NCI-H187 (cell line): ENCODE data around the gene CAPN10.
"Not testable (repeated sequence)": the region's sequence is repeated elsewhere in the genome, so short reads cannot be mapped to it uniquely, and the experiment has no call there.

Experiments
- DNase-seq, 2 experiments: peaks; one replicate each; lab custom pipeline; 2025; lab: John Stamatoyannopoulos, UW

Gene CAPN10, protein sequence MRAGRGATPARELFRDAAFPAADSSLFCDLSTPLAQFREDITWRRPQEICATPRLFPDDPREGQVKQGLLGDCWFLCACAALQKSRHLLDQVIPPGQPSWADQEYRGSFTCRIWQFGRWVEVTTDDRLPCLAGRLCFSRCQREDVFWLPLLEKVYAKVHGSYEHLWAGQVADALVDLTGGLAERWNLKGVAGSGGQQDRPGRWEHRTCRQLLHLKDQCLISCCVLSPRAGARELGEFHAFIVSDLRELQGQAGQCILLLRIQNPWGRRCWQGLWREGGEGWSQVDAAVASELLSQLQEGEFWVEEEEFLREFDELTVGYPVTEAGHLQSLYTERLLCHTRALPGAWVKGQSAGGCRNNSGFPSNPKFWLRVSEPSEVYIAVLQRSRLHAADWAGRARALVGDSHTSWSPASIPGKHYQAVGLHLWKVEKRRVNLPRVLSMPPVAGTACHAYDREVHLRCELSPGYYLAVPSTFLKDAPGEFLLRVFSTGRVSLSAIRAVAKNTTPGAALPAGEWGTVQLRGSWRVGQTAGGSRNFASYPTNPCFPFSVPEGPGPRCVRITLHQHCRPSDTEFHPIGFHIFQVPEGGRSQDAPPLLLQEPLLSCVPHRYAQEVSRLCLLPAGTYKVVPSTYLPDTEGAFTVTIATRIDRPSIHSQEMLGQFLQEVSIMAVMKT

GRCh38 chr2:240586198-240586918, at the start of gene CAPN10:
CAPN10 (plus strand) TSS chr2:240586734; CDS start chr2:240586912, 178 bp downstream.
- peak; percentile 64 to 84 for DNase-seq

DNA sequence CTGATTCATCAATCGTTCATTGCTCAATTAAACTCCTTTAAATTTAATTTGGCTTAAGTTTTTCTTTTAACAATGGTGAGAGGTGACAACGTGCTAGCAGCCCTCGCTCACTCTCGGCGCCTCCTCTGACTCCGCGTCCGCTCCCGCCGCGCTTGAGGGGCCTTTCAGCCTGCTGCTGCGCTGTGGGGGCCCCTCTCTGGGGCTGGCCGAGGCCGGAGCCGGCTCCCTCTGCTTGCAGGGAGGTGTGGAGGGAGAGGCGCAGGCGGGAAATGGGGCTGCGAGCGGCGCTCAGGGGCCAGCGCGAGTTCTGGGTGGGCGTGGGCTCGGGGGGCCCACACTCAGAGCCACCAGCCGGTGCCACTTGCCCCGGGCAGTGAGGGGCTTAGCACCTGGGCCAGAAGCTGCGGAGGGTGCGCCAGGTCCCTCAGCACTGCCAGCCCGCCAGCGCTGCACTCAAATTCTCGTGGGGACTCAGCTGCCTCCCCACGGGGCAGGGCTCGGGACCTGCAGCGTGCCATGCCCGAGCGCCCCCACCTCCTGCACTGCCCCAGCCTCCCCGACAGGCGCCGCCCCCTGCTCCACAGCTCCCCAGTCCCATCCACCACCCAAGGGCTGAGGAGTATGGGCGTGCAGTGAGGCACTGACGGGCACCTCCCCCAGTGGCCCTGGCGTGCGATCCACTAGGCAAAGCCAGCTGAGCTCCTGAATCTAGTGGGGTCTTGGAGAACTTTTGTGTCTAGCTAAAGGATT, 48.3 kb upstream of the CAPN10 start:
- no peak for DNase-seq

GRCh38 chr2:240539101-240539500, 47.4 kb upstream of the CAPN10 start:
- DNase-seq: not testable (repeated sequence)

- DNase-seq: no peak
Measured at GRCh38 chr2:240539906-240540305, 46.6 kb upstream of the CAPN10 start.

DNA sequence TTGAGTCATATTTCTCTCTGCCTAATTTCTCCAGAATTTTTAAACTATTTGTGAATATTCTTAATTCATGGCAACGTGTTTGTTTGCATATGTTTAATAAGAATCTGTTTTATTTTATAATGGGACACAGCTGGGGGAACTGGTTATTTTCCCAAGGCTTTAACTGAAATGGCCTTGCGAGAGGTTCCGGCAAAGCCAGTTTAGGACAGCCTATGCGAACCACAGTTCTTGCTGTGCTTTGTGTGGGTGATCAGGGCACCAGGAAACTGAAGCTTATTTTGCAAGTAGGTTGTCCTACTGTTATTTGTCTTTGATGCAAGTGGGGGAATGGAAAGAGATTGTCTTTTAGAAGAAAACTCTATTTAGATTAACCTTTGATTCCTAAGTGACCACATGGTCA, 35.2 kb upstream of the CAPN10 start:
- DNase-seq: no peak

DNA sequence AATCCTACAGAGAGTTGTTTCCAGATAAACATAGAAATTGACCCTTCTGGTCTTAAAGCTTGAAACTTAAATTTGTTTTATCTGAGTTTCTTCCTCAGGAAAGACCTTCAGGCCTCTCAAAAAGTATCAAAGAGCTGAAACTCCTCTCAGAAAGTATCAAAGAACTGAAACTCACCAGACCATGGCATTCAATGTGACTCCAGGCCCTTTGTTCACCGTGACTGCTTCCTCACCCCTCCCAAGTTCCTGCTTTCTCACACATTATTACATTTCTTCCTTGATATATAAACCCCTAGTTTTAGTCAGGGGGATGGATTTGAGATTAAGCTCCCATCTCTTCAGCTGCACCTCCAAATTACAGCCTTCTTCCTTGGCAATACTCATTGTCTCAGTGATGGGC, 34.7 kb upstream of the CAPN10 start:
- DNase-seq: no peak

DNA sequence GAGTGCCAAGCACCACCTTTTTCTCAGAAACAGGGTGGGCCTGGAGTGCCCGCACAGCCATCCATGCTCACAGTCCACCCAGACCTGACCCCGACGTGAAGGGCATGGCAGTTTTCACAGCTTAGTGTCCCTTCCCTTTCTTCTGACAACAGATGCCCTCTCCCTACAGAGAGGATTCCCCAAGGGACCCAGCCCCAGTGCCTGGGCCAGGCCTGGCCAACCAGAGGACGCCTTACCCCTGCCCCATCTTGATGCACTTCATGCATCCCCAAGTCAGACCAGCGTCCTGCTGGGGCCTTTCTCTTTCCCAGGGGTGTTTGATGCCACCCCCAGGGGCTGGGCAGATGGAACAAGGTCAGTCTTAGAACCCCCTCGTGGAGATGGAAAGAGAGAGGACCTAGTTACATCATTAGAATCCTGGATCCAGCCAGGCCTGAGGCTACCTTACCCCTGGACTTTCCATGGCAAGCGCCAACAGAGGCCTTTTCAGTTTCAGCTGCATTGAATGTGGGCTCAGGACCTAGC, 32.5 kb upstream of the CAPN10 start:
- DNase-seq: no peak

- no peak for DNase-seq
Measured at GRCh38 chr2:240554767-240555493, 31.6 kb upstream of the CAPN10 start.

- no peak for DNase-seq
Measured at GRCh38 chr2:240555541-240556250, 30.8 kb upstream of the CAPN10 start.

- DNase-seq: no peak
Measured at GRCh38 chr2:240556553-240557100, 29.9 kb upstream of the CAPN10 start.

DNA sequence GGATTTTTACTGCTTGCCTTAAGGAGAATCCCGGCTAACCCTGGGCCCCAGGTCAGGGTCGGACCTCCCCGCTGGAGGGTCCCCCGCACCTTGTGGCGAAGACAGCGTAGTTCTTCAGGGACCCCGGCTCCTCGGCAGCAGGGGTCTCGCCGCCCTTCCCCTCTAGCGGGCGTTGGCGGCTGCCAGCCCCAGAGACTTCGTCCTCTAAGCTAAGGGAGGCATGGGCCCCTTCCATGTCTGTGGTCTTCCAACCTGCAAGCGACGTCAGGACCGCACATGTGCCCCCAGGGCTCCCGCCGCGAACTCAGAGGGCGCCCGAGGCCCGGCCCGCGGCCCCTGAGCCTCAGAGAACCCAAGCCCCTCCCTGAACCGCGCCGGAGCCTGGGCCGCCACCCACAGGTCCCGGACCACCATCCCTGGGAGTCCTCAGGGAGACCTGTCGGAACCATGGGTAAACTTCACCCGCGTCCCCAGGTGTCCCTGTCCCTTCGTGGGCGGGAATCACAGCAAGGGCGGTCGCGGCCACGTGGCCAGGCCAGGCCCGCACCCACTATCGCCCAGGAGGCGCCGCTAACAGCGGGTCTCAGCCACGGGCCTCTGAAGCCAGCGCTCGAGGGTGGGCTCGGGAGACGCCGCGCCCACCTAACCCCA, 29.3 kb upstream of the CAPN10 start:
- DNase-seq: no peak

DNA sequence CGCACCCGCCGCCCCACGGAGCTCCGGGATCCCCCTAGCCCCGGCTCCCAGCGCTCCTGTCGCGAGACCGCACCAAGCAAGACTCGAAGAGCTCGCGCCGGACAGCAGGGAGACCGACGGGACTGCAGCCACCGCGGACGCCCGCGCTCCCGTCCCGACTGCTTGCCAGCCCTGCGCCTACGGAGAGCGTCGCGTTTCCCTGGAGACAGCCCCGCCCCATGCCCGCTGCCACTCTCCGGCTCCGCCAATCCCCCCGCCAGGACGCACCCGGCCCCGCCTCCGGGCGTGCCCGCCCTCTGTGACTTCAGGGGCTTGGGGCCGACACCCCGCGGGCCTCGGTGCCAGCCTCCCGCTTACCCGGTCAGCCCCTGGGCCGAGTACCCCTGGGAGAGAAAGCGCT, 28.7 kb upstream of the CAPN10 start, which contains the start of gene ANKMY1:
TSS of gene ANKMY1 (minus strand) at position 181 of the 400 bp plus-strand sequence. CDS start 653 bp downstream, outside the sequence.
- DNase-seq: no peak

DNA sequence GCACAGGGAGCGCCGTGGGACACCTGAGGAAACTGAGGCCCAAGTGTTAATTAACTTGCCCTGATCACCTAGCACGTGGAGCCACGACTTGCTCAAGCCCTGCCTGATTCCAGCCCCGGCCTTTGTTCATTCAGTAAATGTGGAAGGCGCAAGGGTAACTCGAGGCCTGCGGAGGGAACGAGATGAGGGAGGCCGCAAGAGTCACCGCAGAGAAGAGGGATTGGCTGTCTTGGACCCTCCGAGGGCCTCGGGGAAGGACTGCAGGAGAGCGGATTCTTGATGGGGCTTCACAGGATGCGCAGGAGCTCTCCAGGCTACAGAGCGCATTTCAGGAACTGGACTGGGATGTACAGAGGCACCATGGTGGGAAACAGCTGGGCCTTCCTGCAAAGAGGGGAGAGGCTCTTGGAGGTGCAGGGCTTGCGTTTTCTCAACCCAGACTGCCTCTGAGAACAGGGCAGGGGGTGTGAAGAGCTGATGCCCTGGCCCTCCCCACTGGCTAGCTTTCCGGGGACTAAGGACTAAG, 28.2 kb upstream of the CAPN10 start:
- no peak for DNase-seq

DNA sequence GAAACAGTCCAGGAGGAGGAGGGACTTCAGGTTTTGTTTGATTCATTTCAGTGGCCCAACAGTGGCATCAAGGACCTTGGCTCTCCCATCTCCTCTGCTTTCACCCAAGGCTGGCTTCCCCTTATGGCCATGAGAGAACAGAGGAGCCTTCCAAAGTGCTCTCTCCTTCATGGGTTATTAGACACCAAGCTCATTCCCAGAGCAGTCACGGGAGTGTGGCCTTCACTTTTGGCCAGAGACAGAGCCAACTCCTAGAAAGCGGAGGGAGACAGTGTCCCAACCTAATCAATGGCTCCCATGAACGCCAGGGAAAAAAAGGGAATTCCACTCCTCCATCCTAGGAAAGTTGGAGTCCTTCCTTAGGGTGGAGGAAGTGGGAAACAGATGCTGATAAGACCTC, 27.2 kb upstream of the CAPN10 start:
- DNase-seq: no peak

- peak; percentile 34 to 76 for DNase-seq
Measured at GRCh38 chr2:240560084-240560479, 26.5 kb upstream of the CAPN10 start, which contains the start of gene DUSP28. DUSP28 (plus strand) TSS chr2:240560357; CDS start chr2:240560685, 328 bp downstream.

GRCh38 chr2:240560480-240561324, 25.8 kb upstream of the CAPN10 start:
- peak; percentile 89 to 90 for DNase-seq

GRCh38 chr2:240561325-240561971, 25.1 kb upstream of the CAPN10 start:
- DNase-seq: no peak

DNA sequence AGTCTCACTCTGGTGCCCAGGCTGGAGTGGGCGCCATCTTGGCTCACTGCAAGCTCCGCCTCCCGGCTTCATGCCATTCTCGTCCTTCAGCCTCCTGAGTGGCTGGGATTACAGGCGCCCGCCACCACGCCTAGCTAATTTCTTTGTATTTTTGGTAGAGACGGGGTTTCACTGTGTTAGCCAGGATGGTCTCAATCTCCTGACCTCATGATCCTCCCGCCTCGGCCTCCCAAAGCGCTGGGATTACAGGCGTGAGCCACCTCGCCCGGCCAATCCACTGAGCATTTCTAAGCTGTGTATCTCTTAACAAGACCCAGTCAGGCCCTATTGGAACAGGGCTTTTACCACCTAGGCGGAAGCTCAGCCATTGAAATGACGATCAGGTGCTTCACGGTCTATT, 23.3 kb upstream of the CAPN10 start:
- DNase-seq: not testable (repeated sequence)
